Renal cortex interstitium (tissue), 11 donors: ENCODE results near the gene PARVA. TPM values are rescaled to one million over a fixed set of nuclear protein-coding genes. Genes with fewer than 3 reads are reported as not detected.

Source experiments
- DNase-seq, 11 donors: peaks; one replicate each; pipeline ENCODE4 v3.0.0-alpha.2; 2013; ENCODE audit warnings: low read depth in 9 of 11, low spot score in 4 of 11; ENCODE audit errors: extremely low read depth in 1 of 11
- polyA plus RNA-seq, 3 donors: library from polyadenylated mRNA; unstranded; fragments of 120-200 nt; gene quantifications; one replicate each; pipeline ENCODE4 v1.2.1, GENCODE V29; 2013; ENCODE audit not compliant: insufficient read length in 3 of 3

Gene PARVA
- polyA plus RNA-seq, 3 donors = 100 to 122 (median 113) TPM

DNA sequence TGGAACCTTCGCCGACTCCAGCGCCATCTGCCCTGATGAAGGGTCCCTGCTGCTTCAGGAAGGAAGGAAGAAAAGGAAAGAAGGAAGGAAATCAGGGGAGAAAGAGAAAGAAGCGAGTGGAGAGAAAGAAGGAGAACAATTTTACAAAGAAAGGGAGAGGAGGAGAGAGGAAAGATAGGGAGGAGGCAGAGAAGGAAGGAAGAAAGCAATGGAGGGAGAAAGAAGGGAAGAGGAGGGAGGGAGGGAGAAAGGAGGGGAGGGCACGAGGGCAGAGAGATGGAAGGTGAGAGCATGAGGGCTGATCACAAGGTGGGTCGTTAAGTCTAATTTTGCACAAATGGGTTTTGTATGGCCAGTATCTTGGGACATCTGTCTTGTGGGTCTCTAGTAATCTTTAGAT lies 39.2 kb downstream of the PARVA start:
- no peak for DNase-seq

DNA sequence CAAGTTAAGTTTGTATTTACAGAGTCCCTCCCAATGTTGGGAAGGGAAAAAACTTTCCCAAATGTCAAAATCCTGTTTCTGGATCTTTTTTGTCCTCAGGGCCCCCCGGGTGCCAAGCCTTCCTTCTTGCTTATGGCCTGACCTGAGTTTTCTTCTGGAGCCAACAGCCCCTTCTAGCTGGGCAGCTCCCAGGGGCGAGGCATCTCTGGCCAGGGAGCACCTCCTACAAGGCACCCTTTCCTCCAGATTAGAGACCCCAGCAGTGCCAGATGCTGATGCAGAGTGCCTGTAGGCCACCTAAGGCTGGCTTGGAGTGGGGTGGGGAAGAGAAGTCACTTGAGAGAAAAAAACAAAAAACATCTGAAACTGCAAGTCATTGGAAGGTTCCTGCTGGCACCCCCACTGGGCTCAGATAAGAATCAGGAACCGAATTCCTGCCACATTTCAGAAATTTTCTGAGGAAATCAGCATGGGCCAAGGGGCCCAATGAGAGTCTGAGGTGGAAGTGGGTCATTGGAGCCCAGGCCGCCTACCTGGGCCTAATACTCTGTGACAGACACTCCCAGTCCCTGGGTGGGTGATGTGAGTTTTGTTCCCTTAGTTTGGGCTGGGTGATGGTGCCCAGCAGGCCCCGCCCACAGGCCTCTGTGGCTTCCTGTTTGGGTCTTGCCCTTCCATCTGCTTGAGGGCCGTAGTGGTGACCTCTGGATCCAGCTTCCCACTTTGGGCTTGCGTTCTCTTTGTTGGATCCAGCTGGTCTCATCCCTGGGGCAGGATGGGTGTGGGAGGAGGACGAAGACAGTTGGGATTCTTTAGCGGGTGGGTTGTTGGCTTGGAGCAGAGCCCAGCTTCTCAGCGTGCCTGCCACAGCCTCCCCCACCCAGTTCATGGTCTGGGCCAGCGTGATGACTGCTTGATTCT lies 40.6 kb downstream of the PARVA start:
- DNase-seq = no peak

DNA sequence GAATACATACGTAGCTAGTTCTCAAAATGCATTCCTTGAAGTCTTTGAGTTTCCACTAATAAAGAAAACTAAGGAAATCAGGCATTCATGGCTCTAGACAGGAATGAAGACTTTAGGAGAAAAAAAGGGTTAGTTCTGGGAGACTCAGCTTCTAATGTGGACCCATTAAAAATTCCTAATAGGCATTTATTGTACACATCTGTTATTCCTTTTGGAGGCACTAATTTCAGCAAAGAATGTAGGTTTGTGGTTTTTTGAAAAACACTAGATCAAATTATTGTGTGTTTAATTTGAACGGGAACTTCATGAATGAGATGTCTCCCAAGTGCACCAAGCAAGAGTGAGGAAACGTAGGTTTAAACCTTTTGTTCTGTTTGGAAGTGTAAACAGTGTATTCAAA lies 42.7 kb downstream of the PARVA start:
- DNase-seq = no peak

DNA sequence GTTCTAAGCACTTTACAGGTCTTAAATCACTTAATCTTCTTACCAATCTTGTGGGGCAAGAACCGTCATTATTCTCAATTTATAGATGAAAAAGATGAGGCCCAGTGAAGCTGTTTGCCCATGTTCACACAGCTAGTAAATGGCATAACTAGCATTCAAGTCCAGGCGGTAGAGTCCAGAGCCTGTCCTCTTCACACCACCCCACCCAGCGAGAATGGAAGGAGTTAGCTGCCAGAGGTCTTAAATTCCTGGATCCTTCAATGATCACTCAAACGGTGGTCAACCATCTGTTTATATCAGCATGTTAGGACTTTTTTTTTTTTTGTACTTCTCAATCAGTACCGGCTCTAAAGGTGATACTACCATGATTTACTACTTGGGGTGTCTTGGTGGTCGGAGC lies 43.3 kb downstream of the PARVA start:
- no peak for DNase-seq

DNA sequence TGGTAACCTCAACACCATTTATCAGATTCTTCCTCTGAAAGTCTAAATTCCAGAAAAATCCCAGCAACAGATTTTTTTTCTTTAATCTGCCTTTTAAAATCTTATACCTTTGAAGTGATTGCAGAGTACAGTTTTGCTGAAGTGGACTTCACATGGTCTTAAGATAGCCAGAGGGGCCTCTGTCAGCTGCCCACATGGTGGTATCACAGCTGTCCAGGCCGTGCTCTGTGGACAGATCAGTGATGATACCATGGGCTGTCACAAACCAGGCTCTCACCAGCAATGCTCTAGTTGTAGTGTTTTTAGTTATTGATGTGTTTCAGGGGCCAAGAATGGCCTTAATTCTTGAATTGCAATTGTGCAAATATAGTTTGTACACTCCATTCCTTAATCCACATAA lies 44.0 kb downstream of the PARVA start:
- DNase-seq = no peak

DNA sequence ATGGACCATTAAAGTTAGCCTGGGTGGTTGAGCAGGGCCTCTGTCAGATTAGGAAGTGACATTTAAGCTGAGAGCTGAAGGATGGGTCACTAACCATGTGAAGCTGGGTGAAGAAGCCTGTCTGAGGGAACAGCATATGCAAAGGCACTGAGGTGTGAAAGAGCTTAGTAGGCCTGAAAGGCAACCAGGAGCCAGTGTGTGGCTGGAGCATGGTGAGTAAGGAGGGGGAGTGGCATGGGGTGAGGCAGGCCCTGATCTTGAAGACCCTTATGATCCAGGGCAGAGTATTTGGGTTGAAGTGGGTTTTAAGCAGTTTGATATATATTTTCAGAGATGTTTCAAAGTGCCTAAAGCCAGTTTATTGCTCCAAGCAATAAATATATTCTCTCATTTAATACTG lies 48.8 kb downstream of the PARVA start:
- DNase-seq = no peak

DNA sequence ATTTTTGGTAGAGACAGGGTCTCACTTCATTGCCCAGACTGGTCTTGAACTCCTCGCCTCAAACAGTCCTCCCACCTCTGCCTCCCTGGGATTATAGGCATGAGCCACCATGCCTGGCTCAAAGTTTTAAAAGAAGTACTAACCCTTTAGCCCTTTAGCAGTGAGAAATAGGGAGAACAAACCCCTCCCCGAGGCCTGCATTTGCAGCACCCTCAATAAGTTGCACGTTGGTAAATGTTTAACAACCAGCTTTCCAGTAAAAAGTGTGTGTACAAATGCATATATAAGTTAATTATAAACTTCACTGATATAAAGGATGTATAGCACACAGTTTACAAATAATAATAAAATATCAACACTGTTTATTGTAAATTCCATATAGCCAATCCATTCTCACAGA lies 51.8 kb downstream of the PARVA start:
- DNase-seq = no peak

DNA sequence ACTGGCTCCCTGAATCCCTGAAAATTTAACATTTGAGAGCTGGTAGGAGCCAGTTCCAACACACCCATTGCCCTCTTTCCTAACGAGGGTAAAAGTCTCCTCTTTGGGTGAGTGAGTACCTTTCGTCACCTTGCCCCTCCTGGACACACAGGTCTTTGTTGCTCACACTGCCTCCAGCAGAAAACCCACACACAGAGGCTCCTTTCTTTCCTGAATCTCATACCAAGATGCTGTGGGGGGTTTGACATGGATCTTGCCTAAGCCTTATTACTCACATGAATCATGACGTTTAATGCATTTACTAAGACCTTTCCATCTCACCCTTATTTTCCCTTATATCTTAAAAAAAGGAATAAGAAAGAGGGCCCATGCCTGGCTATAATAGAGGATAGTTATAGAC lies 53.0 kb downstream of the PARVA start:
- no peak for DNase-seq

DNA sequence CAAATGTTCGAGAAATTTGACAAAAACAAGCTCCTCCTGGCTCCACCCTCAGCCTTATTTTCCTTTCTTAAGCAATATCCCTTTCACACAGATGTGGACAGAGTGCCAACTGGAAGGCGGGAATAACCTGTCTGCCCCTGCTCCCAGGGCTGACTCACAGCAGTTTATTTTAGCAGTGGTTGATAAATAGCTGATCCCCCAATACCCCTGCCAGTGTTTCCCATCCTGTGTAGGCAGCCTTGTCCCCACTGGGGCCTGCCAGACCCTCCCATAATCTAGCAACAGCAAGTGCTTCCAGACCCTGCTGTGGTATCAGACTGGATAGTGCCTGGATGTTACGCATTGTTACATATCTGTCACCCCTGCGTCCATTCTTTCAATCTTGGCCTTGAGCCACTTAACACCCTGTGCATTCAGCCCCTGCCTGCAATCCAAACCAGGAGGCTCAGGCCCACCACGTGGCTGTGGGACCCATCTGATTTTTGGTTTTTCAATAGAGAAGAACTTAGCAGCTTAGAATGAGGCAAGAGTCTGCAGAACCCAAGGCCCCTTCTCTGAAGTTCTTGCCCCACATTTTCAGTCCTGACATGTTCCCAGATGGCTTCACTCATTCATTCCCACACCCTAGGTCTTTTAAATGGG lies 53.7 kb downstream of the PARVA start:
- DNase-seq = no peak

DNA sequence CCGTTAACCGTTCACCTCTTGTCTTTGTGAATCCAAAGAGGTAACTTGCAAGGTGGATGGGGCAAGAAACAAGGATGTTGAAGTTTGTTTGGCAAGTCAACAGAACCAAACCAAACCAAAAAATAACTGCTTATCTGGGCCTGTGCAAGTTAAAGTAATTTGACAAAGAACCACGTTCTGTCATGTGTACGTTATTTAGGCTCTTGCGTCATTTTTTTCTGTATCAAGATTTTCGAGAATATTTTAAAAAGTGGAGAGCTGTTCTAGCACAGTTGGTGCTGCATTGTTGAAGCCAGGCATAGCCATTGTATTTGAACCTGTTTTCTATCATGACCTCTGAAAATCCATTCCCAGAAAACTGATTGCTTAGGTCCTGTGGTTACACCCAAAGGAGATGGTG lies 55.1 kb downstream of the PARVA start:
- DNase-seq = no peak

DNA sequence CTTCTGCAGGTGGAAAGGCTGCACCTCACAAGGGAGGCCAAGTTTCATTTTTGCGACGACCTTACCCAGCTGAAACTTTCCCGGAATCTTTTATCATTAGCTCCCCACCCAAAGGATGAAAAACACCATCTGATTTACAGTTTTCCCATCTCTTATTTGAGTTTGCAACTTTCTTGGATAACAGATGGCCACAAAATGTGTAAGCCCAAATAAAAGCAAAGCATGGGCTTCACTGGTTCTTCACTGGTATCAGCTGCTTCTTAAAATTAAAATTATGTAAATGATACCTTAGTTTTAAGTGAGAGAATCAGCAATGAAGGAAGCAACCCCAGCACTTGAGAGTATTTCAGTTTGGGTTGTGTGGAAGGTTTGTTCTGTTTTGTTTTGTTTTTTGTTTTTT lies 55.8 kb downstream of the PARVA start:
- no peak for DNase-seq

DNA sequence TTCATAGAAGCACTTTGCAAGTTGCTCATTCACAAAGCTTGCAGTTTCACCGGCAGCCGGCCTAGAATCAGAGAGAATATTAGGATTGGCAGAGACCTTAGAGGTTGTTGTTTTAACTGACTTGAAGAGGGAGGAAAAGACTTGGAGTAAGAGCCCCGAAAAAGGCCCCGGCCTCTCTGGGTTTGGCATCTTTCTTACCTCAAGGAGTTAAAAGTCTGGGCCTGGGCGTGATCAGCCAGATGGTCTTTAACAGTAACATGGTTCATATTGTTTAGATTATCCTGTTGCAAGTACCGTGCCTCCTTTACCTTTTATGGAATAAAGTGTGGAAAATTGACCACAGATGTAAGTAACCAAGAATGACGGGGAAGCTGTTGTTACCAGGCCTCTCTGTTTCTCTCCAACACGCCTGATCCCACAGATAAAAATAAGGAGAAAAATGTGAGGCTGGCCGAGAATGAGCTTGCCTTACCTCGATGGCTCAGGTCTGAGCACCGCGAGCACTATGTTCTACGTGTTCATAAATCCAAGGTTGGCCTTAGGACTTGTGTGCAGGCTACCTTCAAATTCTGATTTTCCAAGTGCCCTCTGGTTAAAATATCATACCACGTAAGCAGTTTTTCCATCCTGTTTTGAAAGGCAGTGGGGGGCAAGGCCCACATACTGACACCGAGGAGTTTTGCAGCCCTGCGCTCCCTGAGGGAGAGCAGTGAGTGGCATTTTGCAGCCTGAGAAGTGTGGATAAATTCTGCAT lies 56.4 kb downstream of the PARVA start:
- DNase-seq = no peak

DNA sequence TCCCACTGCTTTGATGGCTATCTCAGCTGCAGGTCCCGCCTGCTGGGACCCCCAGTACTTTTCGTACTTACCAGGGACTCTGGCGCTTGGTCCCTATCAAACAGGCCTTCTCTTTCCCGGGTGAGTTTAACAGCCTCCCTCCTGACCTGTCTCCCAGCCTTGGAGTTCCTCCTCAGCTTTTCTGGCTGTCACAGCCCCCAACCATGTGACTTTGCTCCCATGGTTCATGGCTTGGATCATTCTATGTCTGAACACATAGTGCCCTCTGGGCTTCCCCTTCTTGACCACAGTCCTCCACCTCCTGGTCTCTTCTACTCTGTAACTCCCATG lies 56.9 kb downstream of the PARVA start:
- no peak for DNase-seq

DNA sequence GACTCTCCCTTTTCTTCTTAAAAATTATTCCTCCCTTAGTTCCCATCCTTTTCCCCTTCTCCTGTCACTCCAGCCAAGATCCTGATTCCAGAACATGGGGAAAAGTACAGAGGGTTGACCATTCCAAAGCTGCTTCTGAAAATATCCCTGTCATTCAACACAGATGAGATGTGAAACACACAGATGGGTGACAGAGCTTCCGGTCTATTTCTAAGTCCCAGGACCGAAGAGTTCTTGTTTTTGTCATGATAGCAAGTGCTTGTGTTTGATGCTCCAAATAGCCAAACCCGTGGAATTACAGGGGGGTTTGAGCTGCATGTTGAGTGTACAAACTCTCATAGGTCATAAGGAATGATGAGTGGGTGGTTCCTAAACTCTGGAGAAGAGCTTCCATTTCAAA lies 57.9 kb downstream of the PARVA start:
- no peak for DNase-seq

DNA sequence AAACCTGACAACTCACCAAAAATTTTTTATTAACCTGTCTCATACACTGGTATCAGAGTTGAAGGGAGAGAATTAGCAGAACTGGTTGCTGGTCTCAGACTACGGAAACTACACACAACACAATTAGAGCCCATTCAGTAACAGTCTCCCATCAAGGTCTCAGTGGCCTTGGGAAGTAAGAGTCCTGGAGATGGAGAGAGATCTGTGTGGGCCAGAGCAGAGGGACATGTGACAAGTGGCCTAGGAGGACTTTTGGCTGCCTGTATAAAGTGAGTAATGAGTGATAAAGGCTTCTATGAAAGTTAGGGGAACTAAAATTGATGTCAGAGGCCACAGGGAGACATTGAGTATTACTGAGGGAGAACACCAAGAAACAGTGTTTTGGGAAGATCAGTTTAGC lies 58.9 kb downstream of the PARVA start:
- DNase-seq = no peak

DNA sequence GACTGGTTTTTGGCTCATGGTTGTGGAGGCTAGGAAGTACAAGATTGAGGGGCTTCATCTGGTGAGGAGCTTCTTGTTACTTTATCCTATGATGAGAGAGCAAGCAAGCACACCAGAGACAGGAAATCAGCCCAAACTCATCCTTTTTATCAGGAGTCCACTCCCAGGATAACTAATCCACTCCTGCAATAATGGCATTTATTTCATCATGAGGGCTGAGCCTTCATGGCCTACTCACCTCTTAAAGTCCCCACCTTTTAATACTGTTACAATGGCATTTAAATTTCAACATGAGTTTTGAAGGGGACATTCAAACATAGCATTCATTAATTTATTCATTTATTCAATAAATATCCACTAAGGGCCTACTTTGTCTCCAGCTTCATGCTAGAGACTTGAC lies 60.9 kb downstream of the PARVA start:
- no peak for DNase-seq

DNA sequence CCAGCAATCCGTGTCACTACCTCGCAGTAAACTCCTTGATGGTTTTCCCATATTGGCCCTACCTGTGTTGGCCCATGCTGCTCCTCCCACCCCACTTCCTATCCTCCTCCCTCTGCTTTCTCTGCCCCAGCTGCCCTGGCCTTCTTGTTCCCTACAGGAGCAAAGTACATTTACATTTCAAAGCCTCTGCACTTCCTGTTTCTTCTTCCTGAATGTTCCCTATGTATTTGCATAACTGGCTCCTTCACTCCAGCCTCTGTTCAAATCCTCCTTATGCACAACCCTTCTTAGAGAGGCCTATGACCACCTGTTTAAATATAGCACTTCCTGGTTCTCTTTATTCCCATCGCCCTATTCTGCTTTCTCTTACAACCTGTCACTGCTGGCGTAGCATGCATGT lies 62.2 kb downstream of the PARVA start:
- DNase-seq = no peak

DNA sequence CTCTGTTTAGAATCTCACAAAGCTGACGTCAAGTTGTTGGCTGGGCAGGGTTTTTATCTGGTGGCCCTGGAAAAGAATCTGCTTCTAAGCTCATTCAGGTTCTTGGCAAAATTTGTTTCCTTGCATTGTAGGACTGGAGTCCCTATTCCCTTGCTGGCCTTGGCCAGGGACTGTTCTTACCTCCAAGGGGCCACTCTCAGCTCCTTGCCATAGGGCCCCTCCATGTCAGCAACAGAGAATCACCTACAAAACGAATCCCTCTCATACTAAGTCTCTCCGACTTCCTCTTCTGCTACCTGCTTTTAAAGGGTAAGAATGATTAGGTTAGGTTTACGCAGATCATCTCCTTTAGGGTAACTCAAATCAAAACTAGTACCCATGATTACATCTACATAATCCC lies 63.2 kb downstream of the PARVA start:
- no peak for DNase-seq

DNA sequence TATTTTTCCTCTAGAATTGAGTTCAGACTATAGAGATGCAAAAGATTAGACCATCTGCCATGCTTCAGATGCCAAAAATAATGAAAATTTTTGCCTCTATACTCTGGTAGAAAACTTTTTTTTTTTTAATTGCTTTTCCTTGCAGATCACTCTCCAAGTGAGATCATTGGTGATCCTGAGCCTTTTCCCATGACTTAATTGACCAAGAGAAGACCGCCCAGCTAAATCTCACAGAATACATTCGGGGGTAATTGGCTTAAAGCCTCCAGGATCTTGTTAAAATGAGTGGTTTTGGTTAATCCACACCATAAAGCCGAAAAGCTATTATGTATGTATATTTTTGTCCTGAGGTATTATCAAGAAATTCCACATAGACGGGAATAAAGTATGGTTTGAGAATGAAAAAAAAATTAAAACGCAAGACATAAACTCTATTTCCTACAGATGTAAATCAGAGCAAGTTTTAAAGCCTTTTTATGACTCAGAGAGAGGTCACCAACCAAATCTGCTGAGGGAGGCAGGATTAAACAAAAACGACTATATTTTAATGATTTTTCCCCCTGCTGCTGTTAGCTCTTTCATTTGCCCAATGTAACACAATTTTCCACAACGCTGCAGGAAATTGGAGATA lies 64.0 kb downstream of the PARVA start:
- DNase-seq = peak in 7 of 11 donors; percentile 13 to 45 (median 27)

DNA sequence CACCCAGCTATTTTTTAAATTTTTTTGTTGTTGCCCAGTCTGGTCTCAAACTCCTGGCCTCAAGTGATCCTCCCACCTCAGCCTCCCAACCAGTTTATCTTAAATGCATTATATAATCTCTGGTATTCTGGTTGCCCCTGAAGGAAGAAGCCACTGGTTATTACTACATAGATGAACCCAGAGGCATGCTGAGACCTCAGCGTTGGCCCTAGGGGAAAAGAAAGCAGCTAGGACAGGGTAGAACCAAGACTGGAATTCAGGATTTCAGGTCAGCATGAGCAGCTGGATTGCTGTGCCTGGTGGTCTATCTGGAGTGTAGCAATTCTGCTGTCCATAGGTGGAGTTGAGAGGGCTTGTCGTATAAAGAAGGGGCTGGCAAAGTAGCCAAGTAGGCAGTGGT lies 67.2 kb downstream of the PARVA start:
- DNase-seq = no peak
